IPS DF 6.9 (cell line): Measurements from ENCODE around the gene CPT1C.
A peak's percentile ranks its signal among the peaks of the same experiment; 100 is the strongest.

Source experiments
- DNase-seq: peaks from one replicate; pipeline ENCODE4 v3.0.0-alpha.2; 2013; ENCODE audit warnings: low read depth, low spot score
- H3K27ac ChIP-seq: one replicate; pipeline ENCODE4 v1.5.1; 2013; ENCODE audit warnings: low read length, control low read depth
- H3K27me3 ChIP-seq: 2 replicates; pipeline ENCODE4 v1.6.1; 2013; ENCODE audit warnings: mild to moderate bottlenecking, low read length; ENCODE audit not compliant: control insufficient read depth, insufficient read depth
- H3K36me3 ChIP-seq: 2 replicates; pipeline ENCODE4 v1.6.1; 2013; ENCODE audit warnings: low read length; ENCODE audit not compliant: control insufficient read depth, insufficient read depth
- H3K4me1 ChIP-seq: 2 replicates; pipeline ENCODE4 v1.6.1; 2013; ENCODE audit warnings: low read length; ENCODE audit not compliant: control insufficient read depth, insufficient read depth
- H3K4me3 ChIP-seq: 2 replicates; pipeline ENCODE4 v1.5.1; 2013; ENCODE audit warnings: mild to moderate bottlenecking, low read length
- H3K9me3 ChIP-seq: 2 replicates; pipeline ENCODE4 v1.6.1; 2013; ENCODE audit warnings: low read length, inconsistent platforms; ENCODE audit not compliant: control insufficient read depth, insufficient read depth
- WGBS: extraction: QIAGEN DNeasy Blood & Tissue Kit; methylation state at CpG from one replicate; pipeline ENCODE4 v1.1.7; 2013; ENCODE audit warnings: mixed read lengths, missing lambda C conversion rate; ENCODE audit not compliant: insufficient read length, insufficient coverage; 5-methylcytosine and 5-hydroxymethylcytosine counted together

Gene CPT1C

DNA sequence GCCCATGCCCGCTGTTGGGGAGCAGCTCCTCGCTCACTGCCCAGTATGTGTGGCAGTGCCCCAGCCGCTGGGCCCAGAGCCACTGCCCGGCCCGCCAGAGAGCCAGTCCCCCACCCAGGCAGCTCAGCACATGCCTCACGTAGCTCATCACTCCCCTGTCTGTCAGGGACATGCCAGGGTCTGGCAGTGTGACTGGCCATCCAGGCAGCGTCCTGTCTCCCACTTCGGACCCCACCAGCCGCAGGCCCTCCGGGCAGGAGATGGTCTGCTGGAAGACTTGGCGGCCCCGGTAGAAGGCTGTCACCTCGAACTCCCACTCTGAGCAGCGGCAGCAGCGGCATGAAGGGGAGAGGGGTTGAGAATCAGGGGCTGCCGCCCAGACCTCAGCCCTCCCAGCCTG is 28.9 kb upstream of the CPT1C start:
- H3K36me3 ChIP-seq = peaks cover 49% of the 10 kb centered on the region
- no peaks in the 10 kb centered on the region for H3K27me3 ChIP-seq
- H3K27ac ChIP-seq = no peak overlapping the region
- no peak overlapping the region for H3K4me3 ChIP-seq
- WGBS = no CpG with 5 or more reads among the region's 16 CpGs
- DNase-seq = no peak
- H3K4me1 ChIP-seq = no peaks in the 10 kb centered on the region
- no peaks in the 10 kb centered on the region for H3K9me3 ChIP-seq

DNA sequence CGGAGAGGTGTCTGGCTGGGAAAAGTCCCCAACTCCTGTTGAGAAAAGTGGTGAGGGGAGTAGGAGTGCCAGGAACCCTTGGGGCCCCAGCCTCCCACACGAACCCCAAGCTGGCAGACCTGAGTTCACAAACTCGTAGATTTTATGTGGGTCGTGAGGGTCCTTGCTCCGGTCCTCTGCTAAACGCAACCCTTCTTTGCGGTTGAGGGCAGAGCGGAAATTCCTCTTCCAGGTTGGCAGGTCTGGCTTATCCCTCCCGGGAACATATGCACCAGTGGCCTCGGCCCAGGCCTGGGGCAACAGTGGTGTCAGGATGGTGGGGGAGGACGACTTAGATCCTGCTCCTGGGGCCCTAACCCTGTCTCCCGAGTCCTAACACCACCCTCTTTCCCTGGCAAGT is 27.7 kb upstream of the CPT1C start:
- peaks cover 42% of the 10 kb centered on the region for H3K36me3 ChIP-seq
- WGBS = no CpG with 5 or more reads among the region's 12 CpGs
- H3K27me3 ChIP-seq = no peaks in the 10 kb centered on the region
- no peaks in the 10 kb centered on the region for H3K9me3 ChIP-seq
- DNase-seq = no peak
- H3K4me1 ChIP-seq = no peaks in the 10 kb centered on the region
- H3K27ac ChIP-seq = no peak overlapping the region
- no peak overlapping the region for H3K4me3 ChIP-seq

DNA sequence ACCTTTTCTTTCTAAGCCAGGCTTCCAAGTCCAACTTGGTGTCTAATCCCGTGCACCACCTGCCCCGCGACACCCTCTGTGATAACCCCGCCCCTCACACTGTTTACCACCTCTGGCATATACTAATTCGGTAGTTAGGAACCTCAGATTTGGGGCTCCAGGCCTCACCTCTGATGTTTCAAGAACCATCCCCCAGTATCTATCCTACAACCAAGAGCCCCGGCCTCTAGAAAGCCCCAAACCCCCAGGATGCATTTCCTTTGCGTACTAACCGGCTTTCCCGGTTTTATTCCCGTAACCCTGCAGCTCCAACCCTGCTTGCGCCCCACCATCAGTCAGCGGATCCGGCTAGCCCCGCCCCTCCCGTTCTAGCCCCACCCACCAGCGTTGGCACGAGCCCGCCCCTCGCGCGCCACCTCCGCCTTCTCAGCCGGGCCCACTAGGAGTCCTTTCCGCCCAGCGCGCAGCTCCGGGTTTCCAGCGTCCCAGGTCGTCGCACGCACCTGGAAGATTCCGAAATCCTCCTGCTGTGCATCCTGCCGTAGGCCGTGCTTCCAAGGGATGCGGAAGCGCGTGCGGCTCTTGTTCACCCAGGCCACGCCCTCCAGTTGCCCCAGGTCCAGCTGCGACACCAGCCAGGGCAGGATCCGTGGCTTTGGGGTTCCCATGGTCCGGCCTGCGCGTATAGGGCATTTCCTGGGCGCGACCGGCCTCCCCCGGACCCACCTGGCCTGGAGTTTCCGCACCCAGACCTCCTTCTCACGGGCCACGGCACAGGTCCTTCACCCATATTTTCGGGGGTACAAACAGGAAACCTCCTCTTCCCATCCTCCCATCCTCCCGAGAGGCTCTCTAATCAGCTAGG is 26.5 kb upstream of the CPT1C start:
- H3K9me3 ChIP-seq = no peaks in the 10 kb centered on the region
- no peaks in the 10 kb centered on the region for H3K4me1 ChIP-seq
- no peak for DNase-seq
- peak overlapping the region; percentile 92; the same call in 1 of the 2 replicates for H3K4me3 ChIP-seq
- WGBS = no CpG with 5 or more reads among the region's 53 CpGs
- H3K27ac ChIP-seq = no peak overlapping the region
- peaks cover 37% of the 10 kb centered on the region for H3K36me3 ChIP-seq
- no peaks in the 10 kb centered on the region for H3K27me3 ChIP-seq

DNA sequence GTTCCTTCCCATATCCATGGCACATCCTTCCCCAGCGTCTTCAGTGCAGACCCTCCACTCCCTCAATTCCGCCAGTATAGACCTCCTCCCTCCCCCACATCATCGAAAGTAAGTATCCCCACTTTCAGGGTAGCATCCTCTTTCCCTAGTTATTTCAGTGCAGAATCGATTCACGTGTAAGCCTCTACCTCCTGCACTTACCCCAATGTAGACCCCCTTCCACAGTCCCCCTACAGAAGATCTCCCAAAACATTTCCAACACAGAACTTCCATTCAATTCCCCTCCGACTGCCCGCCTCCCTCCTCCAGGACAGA is 25.9 kb upstream of the CPT1C start:
- peak overlapping the region; percentile 92 for H3K4me3 ChIP-seq
- no peaks in the 10 kb centered on the region for H3K4me1 ChIP-seq
- peaks cover 34% of the 10 kb centered on the region for H3K36me3 ChIP-seq
- H3K27me3 ChIP-seq = no peaks in the 10 kb centered on the region
- no peak for DNase-seq
- H3K27ac ChIP-seq = no peak overlapping the region
- H3K9me3 ChIP-seq = no peaks in the 10 kb centered on the region
- WGBS = no CpG with 5 or more reads among the region's 7 CpGs

DNA sequence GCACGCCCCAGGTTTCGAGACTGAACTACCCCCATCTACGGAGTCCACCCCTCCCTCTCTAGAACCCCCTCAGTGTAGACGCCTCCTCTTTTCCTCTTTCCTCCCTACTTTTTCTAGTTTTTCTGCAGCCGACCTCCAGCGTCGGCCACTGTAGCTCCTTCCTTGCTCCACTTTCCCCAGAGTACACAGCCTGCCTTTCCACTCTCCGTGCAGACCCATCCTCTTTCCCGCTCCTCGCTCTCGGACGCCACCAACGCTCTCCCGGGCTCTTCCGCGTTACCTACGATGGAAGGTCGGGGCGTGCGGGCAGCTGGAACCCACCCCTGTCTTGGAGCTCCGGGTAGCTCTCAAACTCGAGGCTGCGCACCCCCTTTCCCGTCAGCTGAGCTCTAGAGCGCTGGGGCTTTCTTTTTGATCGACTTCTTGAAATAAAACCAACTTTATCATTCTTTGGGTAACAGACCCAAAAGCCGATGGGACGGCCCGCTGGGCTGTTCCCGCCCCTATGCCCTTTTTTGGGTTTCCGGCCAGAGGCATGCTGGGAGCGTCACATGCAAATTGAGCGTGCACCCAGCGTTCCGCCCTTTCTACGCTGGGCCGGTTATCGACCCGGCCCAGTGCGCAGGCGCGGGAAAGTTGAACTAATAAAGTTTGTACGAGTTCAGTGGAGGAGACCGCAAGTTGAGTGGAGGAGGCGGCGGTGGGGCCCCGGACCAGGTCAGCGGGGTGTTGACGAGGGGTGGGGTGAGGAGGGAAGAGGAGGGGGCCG is 25.4 kb upstream of the CPT1C start, which contains the start of the genes BCL2L12 and IRF3:
BCL2L12 (plus strand) TSS at position 583 of the 769 bp plus-strand sequence. CDS start 760 bp downstream, outside the sequence.
IRF3 (minus strand) TSS at position 507 of the 769 bp plus-strand sequence. CDS start 1,019 bp downstream, outside the sequence.
- Histone ChIP-seq H3K4me1 (no peaks in the 10 kb centered on the region), H3K4me3 (peak within 1 kb of the TSS; percentile 92), H3K36me3 (peaks cover 35% of the 10 kb centered on the region), H3K9me3 (no peaks in the 10 kb centered on the region), H3K27me3 (no peaks in the 10 kb centered on the region), H3K27ac (no peak within 1 kb of the TSS)
- WGBS = no CpG with 5 or more reads among the region's 50 CpGs
- DNase-seq = no peak

GRCh38 chr19:49666120-49666444 is 24.8 kb upstream of the CPT1C start:
- H3K4me1 ChIP-seq = no peaks in the 10 kb centered on the region
- H3K9me3 ChIP-seq = no peaks in the 10 kb centered on the region
- no peaks in the 10 kb centered on the region for H3K27me3 ChIP-seq
- H3K27ac ChIP-seq = no peak overlapping the region
- DNase-seq = no peak
- peaks cover 32% of the 10 kb centered on the region for H3K36me3 ChIP-seq
- WGBS = no CpG with 5 or more reads among the region's 9 CpGs
- peak overlapping the region; percentile 92; the same call in 1 of the 2 replicates for H3K4me3 ChIP-seq

DNA sequence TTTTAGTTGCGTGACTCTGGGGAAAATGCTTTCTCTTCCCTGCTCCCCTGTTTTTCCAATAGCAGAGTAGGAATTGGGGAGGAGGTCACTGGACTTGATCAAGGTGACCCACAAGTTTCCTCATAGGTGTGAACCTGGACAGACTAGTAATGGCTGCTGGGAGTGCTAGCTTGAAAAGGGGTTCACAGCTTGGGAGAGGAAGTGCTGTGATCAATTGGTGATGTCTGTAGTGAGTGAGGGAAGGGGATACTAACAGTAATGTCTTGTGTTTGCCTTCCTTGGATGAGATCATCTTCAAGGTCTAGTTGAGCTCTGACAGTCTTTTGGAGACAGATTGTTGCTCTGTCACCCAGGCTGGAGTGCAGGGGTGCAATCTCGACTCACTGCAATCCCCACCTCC is 23.4 kb upstream of the CPT1C start:
- H3K9me3 ChIP-seq = no peaks in the 10 kb centered on the region
- peaks cover 21% of the 10 kb centered on the region for H3K36me3 ChIP-seq
- no peak for DNase-seq
- no CpG with 5 or more reads among the region's 2 CpGs for WGBS
- H3K27ac ChIP-seq = no peak overlapping the region
- H3K4me3 ChIP-seq = no peak overlapping the region
- peaks cover 2% of the 10 kb centered on the region; the same call in 1 of the 2 replicates for H3K4me1 ChIP-seq
- H3K27me3 ChIP-seq = no peaks in the 10 kb centered on the region

GRCh38 chr19:49669516-49669915 is 21.4 kb upstream of the CPT1C start:
- H3K36me3 ChIP-seq = peaks cover 12% of the 10 kb centered on the region
- H3K9me3 ChIP-seq = no peaks in the 10 kb centered on the region
- no peak for DNase-seq
- no CpG with 5 or more reads among the region's 3 CpGs for WGBS
- no peak overlapping the region for H3K27ac ChIP-seq
- H3K27me3 ChIP-seq = no peaks in the 10 kb centered on the region
- H3K4me1 ChIP-seq = peaks cover 2% of the 10 kb centered on the region; the same call in 1 of the 2 replicates
- no peak overlapping the region for H3K4me3 ChIP-seq

DNA sequence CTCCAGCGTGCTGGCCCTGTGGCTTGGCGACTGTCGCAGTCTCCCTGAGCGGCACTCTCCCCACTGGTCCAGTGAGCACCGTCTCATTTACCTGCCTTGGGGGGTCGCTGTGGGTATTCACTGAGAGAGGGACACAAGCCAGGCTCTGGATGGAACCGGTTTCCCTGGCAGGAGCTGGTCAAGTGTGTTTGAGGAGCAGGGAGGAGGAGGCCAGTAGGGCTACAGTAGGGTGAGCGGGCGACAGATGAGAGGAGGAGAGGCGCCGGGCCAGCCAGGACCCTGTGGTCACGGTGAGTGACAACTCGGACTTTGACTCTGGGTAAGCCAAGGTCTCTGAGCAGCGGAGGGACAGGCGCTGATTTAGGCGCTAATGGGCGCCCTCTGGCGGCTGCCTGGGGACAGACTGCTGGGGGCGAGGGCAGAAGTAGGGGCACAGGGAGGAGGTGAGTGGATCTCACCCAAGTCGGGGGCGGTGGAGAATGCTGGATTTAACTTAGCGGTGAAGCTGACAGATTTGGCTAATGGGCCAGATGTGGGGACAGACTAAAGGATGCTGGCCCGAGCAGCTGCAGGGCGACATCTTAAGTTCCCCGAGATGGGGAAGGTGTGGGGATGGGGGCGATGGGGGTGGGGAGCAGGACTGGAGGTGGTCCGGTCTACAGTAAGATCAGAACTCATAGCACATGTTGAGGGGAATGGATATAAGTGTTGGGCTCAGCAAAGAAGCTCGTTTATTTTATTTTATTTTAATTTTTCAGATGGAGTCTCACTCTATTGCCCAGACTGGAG is 18.6 kb upstream of the CPT1C start:
- peaks cover 2% of the 10 kb centered on the region; the same call in 1 of the 2 replicates for H3K4me1 ChIP-seq
- H3K27ac ChIP-seq = no peak overlapping the region
- no peaks in the 10 kb centered on the region for H3K27me3 ChIP-seq
- no peak overlapping the region for H3K4me3 ChIP-seq
- no peaks in the 10 kb centered on the region for H3K9me3 ChIP-seq
- H3K36me3 ChIP-seq = peaks cover 12% of the 10 kb centered on the region
- WGBS = no CpG with 5 or more reads among the region's 28 CpGs
- DNase-seq = no peak
